Measurements from ENCODE around the gene DCDC2. TPM values are rescaled to one million over a fixed set of nuclear protein-coding genes. Genes with fewer than 3 reads are reported as not detected.

Gene DCDC2
- total and polyA plus RNA-seq, 8 donors = 13.1 to 40.4 (median 21.1) TPM

DNA sequence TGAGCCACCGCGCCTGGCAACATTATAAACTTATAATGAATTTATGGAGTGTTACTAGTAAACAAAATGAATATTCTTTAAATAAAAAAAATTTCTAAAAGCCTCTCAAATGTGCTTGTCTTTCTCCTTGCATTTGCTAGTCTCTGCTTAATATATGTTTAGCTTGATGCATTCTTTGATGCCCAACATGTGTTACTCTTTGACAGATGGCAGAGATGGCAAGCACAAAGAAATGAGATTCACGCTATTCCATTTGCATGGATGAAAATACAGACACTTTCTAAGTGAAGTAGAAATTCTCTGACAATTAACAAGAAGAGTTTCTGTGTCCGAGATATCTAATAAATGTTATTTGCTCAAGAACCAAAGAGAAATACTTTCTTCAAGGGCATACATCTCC, 30.1 kb downstream of the DCDC2 start:
- no peak overlapping the region for H3K27ac ChIP-seq
- H3K27me3 ChIP-seq = no peaks in the 10 kb centered on the region
- H3K36me3 ChIP-seq = no peaks in the 10 kb centered on the region
- intact Hi-C loops (cut with DNase I) = no loop called here
- TF ChIP-seq, protein P1, sequence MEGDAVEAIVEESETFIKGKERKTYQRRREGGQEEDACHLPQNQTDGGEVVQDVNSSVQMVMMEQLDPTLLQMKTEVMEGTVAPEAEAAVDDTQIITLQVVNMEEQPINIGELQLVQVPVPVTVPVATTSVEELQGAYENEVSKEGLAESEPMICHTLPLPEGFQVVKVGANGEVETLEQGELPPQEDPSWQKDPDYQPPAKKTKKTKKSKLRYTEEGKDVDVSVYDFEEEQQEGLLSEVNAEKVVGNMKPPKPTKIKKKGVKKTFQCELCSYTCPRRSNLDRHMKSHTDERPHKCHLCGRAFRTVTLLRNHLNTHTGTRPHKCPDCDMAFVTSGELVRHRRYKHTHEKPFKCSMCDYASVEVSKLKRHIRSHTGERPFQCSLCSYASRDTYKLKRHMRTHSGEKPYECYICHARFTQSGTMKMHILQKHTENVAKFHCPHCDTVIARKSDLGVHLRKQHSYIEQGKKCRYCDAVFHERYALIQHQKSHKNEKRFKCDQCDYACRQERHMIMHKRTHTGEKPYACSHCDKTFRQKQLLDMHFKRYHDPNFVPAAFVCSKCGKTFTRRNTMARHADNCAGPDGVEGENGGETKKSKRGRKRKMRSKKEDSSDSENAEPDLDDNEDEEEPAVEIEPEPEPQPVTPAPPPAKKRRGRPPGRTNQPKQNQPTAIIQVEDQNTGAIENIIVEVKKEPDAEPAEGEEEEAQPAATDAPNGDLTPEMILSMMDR (IDR thresholded peaks at IDR 0.05) = no peak
- H3K4me1 ChIP-seq = peaks cover 0 to 13% (median 7%) of the 10 kb centered on the region in 3 donors
- FAIRE-seq = no peak
- H3K9me3 ChIP-seq = no peaks in the 10 kb centered on the region
- no peak for DNase-seq
- ATAC-seq = no peak
- WGBS, 2 donors = 86 to 90% methylated on average over 4 of the region's 4 CpGs
- H3K4me3 ChIP-seq = no peak overlapping the region

DNA sequence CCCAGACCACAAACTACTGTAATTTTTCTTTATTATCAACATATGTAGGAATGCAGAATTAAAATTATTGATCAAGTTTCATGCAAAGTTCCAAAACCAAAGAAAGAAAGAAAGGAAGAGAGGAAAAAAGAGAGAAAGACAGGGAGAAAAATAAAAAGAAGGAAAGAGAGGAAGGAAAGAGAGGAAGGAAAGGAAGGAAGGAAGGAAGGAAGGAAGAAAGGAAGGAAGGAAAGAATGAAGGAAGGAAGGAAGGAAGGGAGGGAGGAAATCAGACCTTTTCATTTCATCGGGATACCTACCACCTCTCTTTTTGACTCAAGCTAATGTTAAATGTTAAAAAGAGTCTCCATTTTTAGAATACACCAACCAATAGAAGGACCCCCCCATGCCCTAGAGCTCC, 31.9 kb downstream of the DCDC2 start:
- intact Hi-C loops (cut with DNase I) = no loop called here
- 93% methylated on average over 1 of the region's 1 CpG for WGBS, 2 donors
- Histone ChIP-seq H3K27ac (no peak overlapping the region), H3K4me3 (no peak overlapping the region), H3K4me1 (peaks cover 0 to 13% (median 7%) of the 10 kb centered on the region in 3 donors), H3K27me3 (no peaks in the 10 kb centered on the region), H3K36me3 (no peaks in the 10 kb centered on the region), H3K9me3 (no peaks in the 10 kb centered on the region)
- FAIRE-seq = no peak
- ATAC-seq = no peak
- DNase-seq = no peak
- TF ChIP-seq, protein P1 (IDR thresholded peaks at IDR 0.05) = no peak

DNA sequence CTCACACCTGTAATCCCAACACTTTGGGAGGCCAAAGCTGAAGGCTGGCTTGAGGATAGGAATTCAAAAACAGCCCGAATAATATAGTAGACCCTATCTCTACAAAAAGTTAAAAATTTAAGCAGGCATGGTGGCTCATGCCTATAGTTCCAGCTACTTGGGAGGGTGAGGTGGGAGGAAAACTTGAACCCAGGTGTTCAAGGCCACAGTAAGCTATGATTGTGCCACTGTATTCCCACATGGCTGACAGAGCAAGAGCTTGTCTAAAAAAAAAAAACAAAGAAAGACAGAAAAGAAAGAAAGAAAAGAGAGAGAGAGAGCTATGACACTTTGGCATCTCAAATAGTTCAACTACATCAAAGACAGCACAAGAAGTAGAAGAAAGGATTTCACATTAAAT, 33.2 kb downstream of the DCDC2 start:
- H3K36me3 ChIP-seq = no peaks in the 10 kb centered on the region
- no peak for DNase-seq
- peaks cover 0 to 11% (median 7%) of the 10 kb centered on the region in 3 donors for H3K4me1 ChIP-seq
- H3K27ac ChIP-seq = peak overlapping the region in 3 of 4 donors; percentile 13 to 67 (median 24)
- H3K9me3 ChIP-seq = no peaks in the 10 kb centered on the region
- no peak overlapping the region for H3K4me3 ChIP-seq
- intact Hi-C loops (cut with DNase I) = no loop called here
- 47 to 54% methylated on average over 1 of the region's 1 CpG for WGBS, 2 donors
- ATAC-seq = no peak
- TF ChIP-seq, protein P1 (IDR thresholded peaks at IDR 0.05) = no peak
- FAIRE-seq = no peak
- H3K27me3 ChIP-seq = no peaks in the 10 kb centered on the region

DNA sequence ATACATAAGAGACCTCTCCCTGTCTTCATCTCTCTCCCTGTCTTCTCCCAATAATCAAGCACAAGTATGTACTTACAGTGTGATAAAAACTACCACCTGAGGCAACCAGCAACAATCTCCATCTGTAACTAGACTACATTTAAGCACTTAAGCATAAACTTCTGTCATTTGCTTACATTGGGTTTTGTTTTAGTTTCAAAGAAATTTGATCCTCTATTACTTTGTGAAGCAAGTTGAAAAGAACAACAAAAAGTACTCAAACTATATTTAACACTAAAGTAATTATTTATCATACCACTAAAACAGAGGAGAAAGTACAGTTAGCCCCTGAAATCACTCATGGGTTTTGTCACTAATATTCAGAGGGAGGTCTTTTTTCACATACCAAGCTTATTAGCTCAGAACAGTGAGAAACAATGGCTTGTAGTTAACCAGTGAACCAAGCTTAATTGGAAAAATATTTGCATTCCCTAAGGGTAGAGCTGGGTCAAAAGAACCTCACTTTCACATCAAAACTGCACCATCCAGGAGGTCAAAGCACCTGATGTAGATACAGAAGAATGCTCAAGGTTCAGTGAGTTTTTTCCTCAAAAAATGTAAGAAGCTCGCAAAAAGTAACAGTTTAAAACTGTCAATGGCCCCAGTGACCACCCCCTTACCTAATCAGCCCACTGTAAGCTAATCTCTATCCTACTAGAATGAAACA, 34.1 kb downstream of the DCDC2 start:
- FAIRE-seq (no peak), DNase-seq (no peak)

More for the DNA sequence above, 34.1 kb downstream of the DCDC2 start:
- Histone ChIP-seq H3K27ac (peak overlapping the region; percentile 24 to 67 (median 36)), H3K4me3 (no peak overlapping the region), H3K36me3 (no peaks in the 10 kb centered on the region), H3K4me1 (peaks cover 0 to 3% (median under 1%) of the 10 kb centered on the region in 3 donors), H3K27me3 (no peaks in the 10 kb centered on the region), H3K9me3 (no peaks in the 10 kb centered on the region)
- WGBS, 2 donors = 53 to 60% methylated on average over 1 of the region's 1 CpG
- TF ChIP-seq, protein P1 (IDR thresholded peaks at IDR 0.05) = no peak
- ATAC-seq = peak; percentile 38 to 84 (median 78)
- intact Hi-C loops (cut with DNase I) = no loop called here

Measured in pancreas (tissue), 10 donors.